HUES48 (cell line): ENCODE data around the gene SRMS.

Source experiments
- H3K27ac ChIP-seq: one replicate; pipeline ENCODE4 v1.7.0; 2013; ENCODE audit warnings: low read depth, low read length, inconsistent platforms
- H3K27me3 ChIP-seq: 2 replicates; pipeline ENCODE4 v1.6.1; 2013; ENCODE audit warnings: mild to moderate bottlenecking, low read length; ENCODE audit not compliant: control insufficient read depth, insufficient read depth
- H3K36me3 ChIP-seq: 2 replicates; pipeline ENCODE4 v1.6.1; 2013; ENCODE audit warnings: low read length; ENCODE audit not compliant: control insufficient read depth, insufficient read depth
- H3K4me1 ChIP-seq: 2 replicates; pipeline ENCODE4 v1.6.1; 2013; ENCODE audit warnings: mild to moderate bottlenecking, low read length; ENCODE audit not compliant: control insufficient read depth, insufficient read depth
- H3K4me3 ChIP-seq: 2 replicates; pipeline ENCODE4 v1.5.1; 2013; ENCODE audit warnings: mild to moderate bottlenecking, low read depth, low read length
- H3K9ac ChIP-seq: 2 replicates; pipeline ENCODE4 v1.6.1; 2013; ENCODE audit warnings: mild to moderate bottlenecking, low read depth, low read length, moderate library complexity
- H3K9me3 ChIP-seq: 2 replicates; pipeline ENCODE4 v1.6.1; 2013; ENCODE audit warnings: low read length; ENCODE audit not compliant: control insufficient read depth, insufficient read depth

SRMS gene

DNA sequence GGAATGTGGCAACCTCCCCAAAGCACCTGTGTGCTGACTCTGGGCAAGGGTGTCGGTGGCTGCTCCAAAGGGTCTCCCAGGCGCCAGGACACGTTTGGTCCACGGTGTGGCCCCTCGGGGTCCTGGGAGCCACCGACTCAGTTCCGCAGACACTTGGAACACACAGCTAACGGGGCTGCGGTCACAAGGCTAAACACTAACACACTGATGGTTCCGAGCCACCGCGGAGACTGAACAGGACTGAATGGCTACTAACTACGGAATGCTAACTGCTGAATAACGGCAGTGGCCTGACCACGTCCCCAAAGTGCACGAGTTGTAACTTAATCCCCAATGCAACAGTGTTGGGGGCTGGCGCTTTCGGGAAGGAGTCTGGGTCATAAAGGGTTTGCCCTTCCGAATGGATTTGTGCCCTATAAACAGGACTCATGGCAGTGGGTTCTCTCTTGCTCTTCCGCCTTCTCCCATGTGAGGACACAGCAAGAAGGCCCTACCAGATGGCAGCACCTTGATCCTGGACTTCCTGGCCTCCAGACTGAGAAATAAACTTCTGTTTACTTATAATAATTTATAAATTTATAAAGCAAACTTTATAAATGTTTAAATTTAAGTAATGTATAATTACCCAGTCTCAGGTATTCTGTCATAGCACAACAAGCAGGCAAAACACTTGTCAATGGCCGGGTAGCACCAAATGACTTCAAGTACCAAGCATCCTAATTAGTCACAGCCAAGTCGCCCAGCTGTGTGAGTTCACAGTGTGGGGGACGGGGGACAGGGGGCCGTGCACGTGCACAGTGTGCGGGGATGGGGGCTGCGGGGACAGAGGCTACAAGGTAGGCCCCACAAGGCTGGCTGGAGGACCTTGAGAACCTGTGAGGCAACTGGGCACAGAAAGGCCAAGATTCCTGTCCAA is 46.4 kb downstream of the SRMS start:
- H3K27ac ChIP-seq, result no peak overlapping the region
- no peak overlapping the region for H3K9ac ChIP-seq
- H3K4me3 ChIP-seq, result no peak overlapping the region
- no peaks in the 10 kb centered on the region for H3K36me3 ChIP-seq
- peaks cover 17% of the 10 kb centered on the region; the same call in 1 of the 2 replicates for H3K4me1 ChIP-seq
- H3K27me3 ChIP-seq, result peaks cover 40% of the 10 kb centered on the region
- H3K9me3 ChIP-seq, result no peaks in the 10 kb centered on the region

DNA sequence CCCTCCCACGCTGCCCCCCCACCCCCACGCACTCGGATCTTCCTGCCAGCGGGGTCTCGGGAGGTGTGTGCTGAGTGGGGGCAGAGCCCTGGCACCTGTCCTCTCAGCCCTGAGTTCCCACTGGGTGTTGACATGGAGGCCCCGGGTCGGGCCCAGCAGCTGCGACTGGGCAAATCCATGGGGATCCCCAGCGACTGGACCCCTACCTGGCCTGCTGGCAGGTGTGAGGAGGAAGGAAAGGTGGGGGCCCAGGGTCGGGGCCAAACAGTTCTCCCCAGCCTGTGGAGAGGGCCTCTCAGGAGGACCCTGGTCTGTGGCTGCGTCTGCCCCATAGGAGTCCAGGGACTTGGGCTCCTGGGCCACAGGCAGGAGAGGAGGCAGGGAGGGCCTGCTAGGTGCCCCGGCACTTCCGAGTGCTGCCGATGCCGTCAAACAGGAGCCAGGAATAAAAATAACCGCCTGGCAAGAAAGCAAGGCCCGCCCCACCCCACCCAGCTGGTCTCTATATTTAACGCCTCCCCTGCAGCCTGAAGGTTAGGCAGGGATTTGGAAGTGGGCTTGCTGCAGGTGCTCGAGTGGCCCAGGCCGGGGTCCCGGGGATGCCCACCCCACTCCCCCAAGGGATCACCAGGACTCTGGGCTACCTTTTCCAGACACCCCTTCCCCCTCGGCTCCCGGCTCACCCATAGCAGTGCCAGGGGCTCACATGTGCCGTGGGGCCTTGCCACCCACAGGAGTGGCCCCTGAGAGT is 47.2 kb downstream of the SRMS start:
- Histone ChIP-seq H3K9ac (no peak overlapping the region), H3K36me3 (no peaks in the 10 kb centered on the region), H3K4me1 (peaks cover 17% of the 10 kb centered on the region; the same call in 1 of the 2 replicates), H3K4me3 (no peak overlapping the region), H3K9me3 (no peaks in the 10 kb centered on the region), H3K27ac (no peak overlapping the region), H3K27me3 (peaks cover 40% of the 10 kb centered on the region)

DNA sequence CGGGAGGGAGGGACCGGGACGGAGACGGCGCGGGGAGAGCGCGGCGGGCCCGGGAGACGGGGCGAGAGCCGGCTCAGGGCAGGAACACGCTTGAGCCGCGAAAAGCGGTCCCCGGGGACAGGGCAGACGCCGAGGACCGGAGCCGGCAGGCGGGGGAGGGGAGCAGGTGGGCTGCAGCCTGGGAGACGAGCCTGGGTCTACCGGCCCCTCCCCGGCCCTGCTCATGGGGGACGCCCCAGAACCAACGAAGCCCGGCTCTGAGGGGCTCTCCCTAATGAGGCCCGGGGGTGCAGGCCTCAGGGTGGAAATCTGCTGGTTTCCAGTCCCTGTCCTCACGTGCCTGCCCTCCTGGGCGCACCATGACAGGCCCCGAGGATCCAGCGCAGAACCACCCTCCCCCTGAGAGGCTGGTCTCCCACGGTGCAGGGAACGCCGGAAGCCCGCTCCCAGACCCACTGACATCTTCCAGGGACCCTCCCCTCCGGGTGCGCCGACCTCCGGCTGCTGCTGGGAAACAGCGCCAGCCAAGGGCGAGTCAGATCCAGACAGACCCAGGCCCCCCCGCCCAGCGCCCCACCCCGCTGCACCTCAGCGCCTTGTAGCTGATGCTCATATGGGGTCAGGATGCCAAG is 48.1 kb downstream of the SRMS start:
- Histone ChIP-seq H3K9me3 (no peaks in the 10 kb centered on the region), H3K9ac (no peak overlapping the region), H3K27ac (no peak overlapping the region), H3K36me3 (0 out of 2 replicates have a peak, but pooled peaks cover 3% of the 10 kb centered on the region), H3K27me3 (peaks cover 40% of the 10 kb centered on the region), H3K4me1 (peaks cover 17% of the 10 kb centered on the region; the same call in 1 of the 2 replicates), H3K4me3 (peak overlapping the region; percentile 60)

DNA sequence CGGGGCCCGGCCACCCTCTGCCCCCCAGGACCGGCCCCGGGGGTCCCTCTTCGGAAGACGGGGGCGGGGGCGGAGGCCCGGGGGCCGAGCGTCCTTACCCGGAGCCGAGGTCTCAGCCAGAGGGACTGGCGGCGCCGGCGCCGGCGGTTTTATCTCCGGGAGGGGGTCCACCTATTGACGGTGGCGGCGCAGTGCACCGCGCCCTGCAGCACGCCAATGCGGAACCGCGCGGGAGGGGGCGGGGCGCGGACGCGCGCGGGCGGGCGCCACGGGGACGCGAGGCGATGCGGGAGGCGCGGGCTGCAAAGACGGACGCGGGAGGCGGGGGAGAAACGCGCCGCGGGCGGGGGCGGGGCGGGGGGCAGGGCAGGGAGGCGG is 48.6 kb downstream of the SRMS start, which contains the start of gene EEF1A2:
EEF1A2 (minus strand) TSS at position 124 of the 378 bp plus-strand sequence. CDS start 1,320 bp downstream, outside the sequence.
- H3K36me3 ChIP-seq, result peaks cover 3% of the 10 kb centered on the region; the same call in 1 of the 2 replicates
- no peaks in the 10 kb centered on the region for H3K9me3 ChIP-seq
- no peak within 1 kb of the TSS for H3K9ac ChIP-seq
- peak within 1 kb of the TSS; percentile 60 for H3K4me3 ChIP-seq
- peaks cover 40% of the 10 kb centered on the region for H3K27me3 ChIP-seq
- peaks cover 17% of the 10 kb centered on the region; the same call in 1 of the 2 replicates for H3K4me1 ChIP-seq
- H3K27ac ChIP-seq, result no peak within 1 kb of the TSS

DNA sequence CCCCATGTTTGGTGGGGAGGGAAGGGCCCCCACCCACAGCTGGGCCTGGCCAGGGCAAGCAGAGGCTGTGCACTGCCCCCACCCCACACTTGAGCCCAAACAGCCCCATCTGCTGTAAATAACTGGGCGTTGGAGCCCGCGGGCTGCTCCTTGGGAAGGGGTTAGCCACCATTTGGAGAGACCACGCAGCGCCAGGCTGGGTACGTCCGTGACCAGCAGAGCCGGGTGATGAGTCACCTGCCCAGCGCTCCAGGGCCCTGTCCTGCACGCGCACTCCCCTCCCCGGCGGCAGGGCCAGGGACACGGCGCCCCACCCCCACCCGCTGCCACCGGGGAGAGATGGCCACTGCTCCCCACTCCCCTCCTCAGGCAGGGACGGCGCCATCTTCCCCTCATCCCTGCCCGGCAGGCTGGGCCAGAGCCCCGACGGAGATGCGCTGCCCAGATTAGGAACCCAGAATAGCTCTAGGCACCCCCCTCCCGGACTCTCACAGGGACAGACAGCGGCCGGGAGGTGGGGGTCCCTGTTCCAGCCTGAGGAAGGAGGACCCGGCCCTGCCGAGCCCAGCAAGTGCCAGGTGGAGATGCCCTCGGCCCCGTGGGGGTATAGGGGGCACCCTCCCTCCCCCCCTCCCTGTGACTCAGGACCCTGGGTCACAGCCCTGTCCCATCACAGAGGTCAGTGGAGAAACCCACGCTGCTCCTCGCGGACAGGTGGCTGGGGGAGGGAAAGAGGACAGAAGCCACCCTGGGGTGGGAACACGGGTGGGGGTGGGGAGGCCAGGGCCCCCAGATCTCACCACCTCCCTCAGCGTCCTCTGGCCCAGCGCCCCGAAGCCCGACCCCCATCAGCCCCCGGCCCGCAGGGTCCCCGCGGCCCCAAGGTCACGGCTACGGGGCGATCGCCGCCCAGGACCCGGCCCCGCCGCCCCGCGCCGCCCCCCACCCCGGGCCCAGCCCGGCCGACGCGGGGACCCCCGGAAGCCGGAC is 49.3 kb downstream of the SRMS start:
- Histone ChIP-seq H3K9ac (no peak overlapping the region), H3K27ac (no peak overlapping the region), H3K4me1 (peaks cover 17% of the 10 kb centered on the region; the same call in 1 of the 2 replicates), H3K36me3 (peaks cover 3% of the 10 kb centered on the region; the same call in 1 of the 2 replicates), H3K27me3 (peaks cover 40% of the 10 kb centered on the region), H3K9me3 (no peaks in the 10 kb centered on the region), H3K4me3 (peak overlapping the region; percentile 49; the same call in 1 of the 2 replicates)

DNA sequence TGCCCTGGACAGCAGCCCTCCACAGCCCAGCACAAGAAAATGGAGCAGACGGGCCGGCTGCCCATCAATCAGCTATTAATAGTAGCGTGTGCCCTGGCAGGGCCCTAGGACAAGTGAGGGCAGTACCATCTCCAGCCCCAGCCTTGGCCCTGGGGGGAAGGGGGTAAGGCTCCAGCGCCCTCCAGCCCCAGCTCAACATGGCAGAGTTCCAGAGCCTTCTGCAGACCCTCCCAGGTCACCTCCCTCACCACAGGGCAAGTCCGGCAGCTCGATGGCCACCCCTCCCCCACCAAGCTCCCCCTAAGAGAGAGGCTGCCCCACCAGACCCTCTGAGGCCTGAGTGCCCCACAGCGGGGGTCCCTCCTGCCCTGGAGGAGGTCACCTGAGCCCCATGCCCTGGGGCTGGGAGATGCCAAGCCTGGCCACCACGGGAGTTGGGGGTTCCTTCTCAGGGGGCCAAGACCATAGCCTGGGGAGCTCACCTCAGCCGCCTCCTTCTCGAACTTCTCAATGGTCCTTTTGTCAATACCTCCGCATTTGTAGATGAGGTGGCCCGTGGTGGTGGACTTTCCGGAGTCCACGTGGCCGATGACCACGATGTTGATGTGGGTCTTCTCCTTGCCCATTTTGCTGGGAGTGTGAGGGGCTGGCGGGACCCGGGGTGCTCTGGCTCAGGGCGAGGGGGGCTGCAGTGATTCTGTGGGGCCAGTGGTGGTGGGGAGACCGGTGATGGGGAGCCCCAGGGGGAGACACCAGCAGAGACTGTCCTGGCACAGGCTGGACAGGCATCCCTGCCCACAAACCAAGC is 50.2 kb downstream of the SRMS start:
- H3K9me3 ChIP-seq, result no peaks in the 10 kb centered on the region
- H3K27me3 ChIP-seq, result peaks cover 40% of the 10 kb centered on the region
- no peak overlapping the region for H3K27ac ChIP-seq
- no peak overlapping the region for H3K9ac ChIP-seq
- peaks cover 6% of the 10 kb centered on the region for H3K36me3 ChIP-seq
- peaks cover 12% of the 10 kb centered on the region; the same call in 1 of the 2 replicates for H3K4me1 ChIP-seq
- H3K4me3 ChIP-seq, result peak overlapping the region; percentile 47; the same call in 1 of the 2 replicates

DNA sequence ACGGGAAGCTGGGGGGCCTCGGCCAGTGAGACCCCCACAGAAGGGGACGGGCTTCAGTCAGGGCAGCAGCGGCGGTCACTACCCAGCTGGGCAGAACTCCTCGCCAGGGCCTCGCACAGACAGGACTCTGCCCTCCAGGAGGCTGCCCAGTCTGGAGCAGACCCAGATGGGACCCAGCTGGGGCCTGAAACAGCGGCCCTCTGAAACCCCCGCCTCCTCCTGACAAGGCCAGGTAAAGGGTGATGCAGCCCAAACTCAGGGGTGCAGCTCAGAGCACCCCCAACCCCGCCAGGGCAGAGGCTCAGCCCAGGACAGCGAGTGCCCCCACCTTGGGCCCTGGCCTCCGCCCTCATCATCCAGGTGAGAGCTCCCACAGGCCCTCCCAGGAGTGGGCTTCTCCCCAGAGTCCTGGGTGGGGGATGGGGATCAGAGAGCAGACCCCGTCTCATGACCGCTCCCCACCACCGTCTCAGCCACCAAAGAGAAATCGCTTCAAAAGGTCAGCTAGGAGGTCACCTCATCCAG is 50.9 kb downstream of the SRMS start:
- Histone ChIP-seq H3K4me1 (peaks cover 9% of the 10 kb centered on the region; the same call in 1 of the 2 replicates), H3K4me3 (no peak overlapping the region), H3K9ac (no peak overlapping the region), H3K9me3 (no peaks in the 10 kb centered on the region), H3K36me3 (peaks cover 8% of the 10 kb centered on the region), H3K27ac (no peak overlapping the region), H3K27me3 (peaks cover 40% of the 10 kb centered on the region)

DNA sequence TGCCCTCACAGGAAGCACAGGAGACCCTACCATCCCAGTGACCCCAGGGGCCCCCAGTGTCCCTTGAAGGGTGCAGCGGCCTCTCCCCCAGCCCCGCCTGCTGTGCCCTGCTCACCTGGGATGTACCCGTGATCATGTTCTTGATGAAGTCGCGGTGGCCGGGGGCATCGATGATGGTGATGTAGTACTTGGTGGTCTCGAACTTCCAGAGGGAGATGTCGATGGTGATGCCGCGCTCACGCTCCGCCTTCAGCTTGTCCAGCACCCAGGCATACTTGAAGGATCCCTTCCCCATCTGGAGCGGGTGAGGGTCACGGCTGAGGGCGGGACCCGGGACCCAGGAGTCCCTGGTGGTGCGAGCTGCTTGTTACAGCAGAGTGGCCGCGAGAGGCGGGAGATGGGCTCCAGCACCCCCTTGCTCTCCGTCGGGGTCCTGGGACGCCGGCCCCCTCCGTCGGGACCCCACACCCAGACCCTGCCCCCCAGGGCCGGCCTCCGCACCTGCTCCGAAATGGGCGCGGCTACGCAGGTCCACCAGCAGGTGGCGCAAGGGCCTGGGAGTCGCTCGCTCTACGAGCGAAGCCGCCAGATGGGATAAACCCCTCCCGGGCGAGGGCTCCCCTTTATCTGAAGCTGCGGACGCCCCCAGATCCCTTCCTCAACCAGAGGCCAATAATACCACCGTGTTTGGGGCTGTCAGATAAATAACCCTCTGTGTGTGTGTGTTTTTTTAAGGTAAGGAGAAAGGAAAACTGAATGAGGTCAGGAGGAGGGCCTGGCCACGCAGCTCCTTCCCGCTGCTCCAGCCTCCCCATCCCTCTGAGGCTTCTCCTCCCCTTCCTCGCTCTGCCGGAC is 51.6 kb downstream of the SRMS start:
- no peak overlapping the region for H3K27ac ChIP-seq

More for the DNA sequence above, 51.6 kb downstream of the SRMS start:
- Histone ChIP-seq H3K9me3 (no peaks in the 10 kb centered on the region), H3K4me3 (no peak overlapping the region), H3K9ac (no peak overlapping the region), H3K27me3 (peaks cover 40% of the 10 kb centered on the region), H3K4me1 (peaks cover 9% of the 10 kb centered on the region; the same call in 1 of the 2 replicates), H3K36me3 (peaks cover 12% of the 10 kb centered on the region)
